ENCODE results near the gene ENPP1.
"Not testable (repeated sequence)": the region's sequence is repeated elsewhere in the genome, so short reads cannot be mapped to it uniquely, and the experiment has no call there.

Gene ENPP1

GRCh38 chr6:131832363-131832762 is 24.5 kb downstream of the ENPP1 start:
- no peak for DNase-seq

GRCh38 chr6:131838051-131838450 is 30.2 kb downstream of the ENPP1 start:
- no peak for DNase-seq

- no peak for DNase-seq
Observed at GRCh38 chr6:131839388-131839787, 31.6 kb downstream of the ENPP1 start.

- DNase-seq: no peak
Observed at GRCh38 chr6:131840441-131840840, 32.6 kb downstream of the ENPP1 start.

- no peak for DNase-seq
Observed at GRCh38 chr6:131840936-131841583, 33.2 kb downstream of the ENPP1 start.

GRCh38 chr6:131843768-131844167 is 35.9 kb downstream of the ENPP1 start:
- no peak for DNase-seq

GRCh38 chr6:131844243-131844841 is 36.5 kb downstream of the ENPP1 start:
- no peak for DNase-seq

- no peak for DNase-seq
Observed at GRCh38 chr6:131846023-131846663, 38.3 kb downstream of the ENPP1 start.

GRCh38 chr6:131846905-131847304 is 39.1 kb downstream of the ENPP1 start:
- no peak for DNase-seq

GRCh38 chr6:131849799-131850198 is 42.0 kb downstream of the ENPP1 start:
- no peak for DNase-seq

- no peak for DNase-seq
Observed at GRCh38 chr6:131851049-131851769, 43.4 kb downstream of the ENPP1 start.

- DNase-seq: no peak
Observed at GRCh38 chr6:131852200-131852599, 44.4 kb downstream of the ENPP1 start.

GRCh38 chr6:131854803-131855202 is 47.0 kb downstream of the ENPP1 start:
- DNase-seq: no peak

GRCh38 chr6:131858765-131859415 is 51.1 kb downstream of the ENPP1 start:
- no peak for DNase-seq

- DNase-seq: not testable (repeated sequence)
Observed at GRCh38 chr6:131859658-131860057, 51.8 kb downstream of the ENPP1 start.

GRCh38 chr6:131861381-131861780 is 53.6 kb downstream of the ENPP1 start:
- DNase-seq: no peak

GRCh38 chr6:131862476-131862875 is 54.7 kb downstream of the ENPP1 start:
- DNase-seq: no peak

- DNase-seq: no peak
Observed at GRCh38 chr6:131867744-131868143, 59.9 kb downstream of the ENPP1 start.

- DNase-seq: no peak
Observed at GRCh38 chr6:131868836-131869235, 61.0 kb downstream of the ENPP1 start.

- no peak for DNase-seq
Observed at GRCh38 chr6:131875647-131876046, 67.8 kb downstream of the ENPP1 start.

- no peak for DNase-seq
Observed at GRCh38 chr6:131876545-131876944, 68.7 kb downstream of the ENPP1 start.

GRCh38 chr6:131877999-131878789 is 70.4 kb downstream of the ENPP1 start:
- no peak for DNase-seq

All from CD4-positive, alpha-beta T cell treated with Interleukin-4 for 1 hour (primary cell).